Stimulated activated CD4-positive, alpha-beta T cell treated with anti-CD3 and anti-CD28 coated beads, Interleukin-15, amount 100 ng/mL, for 48 hours (primary cell): ENCODE data around the gene TAF15.

Source experiments
- DNase-seq, 2 donors: peaks; one replicate each; pipeline ENCODE4 v3.0.0-alpha.2; 2020; ENCODE audit warnings: low read depth in 2 of 2

Gene TAF15

GRCh38 chr17:35817196-35817595, 7.9 kb downstream of the TAF15 start:
- DNase-seq, result no peak

- no peak for DNase-seq
These were observed 10.2 kb downstream of the TAF15 start for GRCh38 chr17:35819455-35819854.

DNA sequence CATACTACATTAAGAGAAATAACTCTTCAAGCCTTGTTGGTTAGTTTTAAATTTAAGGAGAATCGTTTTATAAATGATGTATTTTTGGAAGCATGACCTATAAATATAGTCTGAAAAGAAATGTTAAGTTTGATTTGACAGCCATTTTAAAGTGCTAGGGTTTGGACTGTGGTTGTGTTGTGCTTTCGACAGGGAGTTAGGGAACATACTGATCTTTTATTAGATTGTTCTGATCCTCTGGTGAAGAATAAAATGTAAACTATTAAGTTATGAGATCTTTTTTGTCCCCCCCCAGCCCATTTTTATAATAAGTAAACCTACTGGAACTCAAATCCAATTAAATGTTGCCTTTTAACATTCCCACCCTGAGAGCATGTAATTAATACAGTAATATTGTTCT, 12.0 kb downstream of the TAF15 start:
- no peak for DNase-seq

DNA sequence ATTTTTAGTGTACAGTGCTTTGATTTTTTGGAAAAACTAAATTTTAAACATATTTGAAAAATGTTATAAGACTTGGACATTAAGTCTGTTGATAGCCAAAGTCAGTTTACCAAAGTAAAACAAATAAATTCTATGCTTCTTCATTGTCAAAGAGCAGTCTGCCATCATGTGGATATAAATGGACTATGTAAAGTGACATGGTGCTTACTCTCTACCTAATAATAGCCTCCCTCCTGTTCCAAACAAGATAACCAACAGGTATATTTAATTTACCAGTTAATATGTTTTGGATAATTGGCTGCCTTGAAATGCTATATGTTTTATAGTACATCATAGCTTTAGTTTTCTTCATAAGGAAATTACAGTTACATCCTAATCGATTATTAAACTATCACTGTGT, 15.9 kb downstream of the TAF15 start:
- DNase-seq, result no peak

- no peak for DNase-seq
These were observed 31.8 kb downstream of the TAF15 start for GRCh38 chr17:35841101-35841500.

- no peak for DNase-seq
These were observed 32.2 kb downstream of the TAF15 start for GRCh38 chr17:35841505-35841904.

- no peak for DNase-seq
These were observed 33.0 kb downstream of the TAF15 start for GRCh38 chr17:35842239-35842638.

DNA sequence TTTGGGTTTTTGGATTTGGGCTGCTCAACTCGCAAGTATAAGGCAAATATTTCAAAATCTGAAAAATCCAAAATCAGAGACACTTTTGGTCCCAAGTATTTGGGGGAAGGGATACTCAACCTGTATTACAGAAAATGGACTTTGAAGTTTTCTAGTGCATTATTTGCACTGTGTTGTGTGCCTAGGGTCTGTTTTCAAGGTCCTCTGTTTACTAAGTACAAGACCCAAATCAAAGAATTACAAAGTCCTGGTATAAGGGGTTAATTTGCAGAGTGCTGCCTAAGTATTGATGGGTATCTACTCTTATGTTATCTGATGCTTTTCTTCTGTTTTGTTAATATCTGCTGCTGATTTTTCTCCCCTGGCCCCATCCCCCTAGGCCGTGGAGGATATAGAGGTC, 34.4 kb downstream of the TAF15 start:
- no peak for DNase-seq

GRCh38 chr17:35844547-35844946, 35.3 kb downstream of the TAF15 start:
- no peak for DNase-seq

GRCh38 chr17:35846055-35846809, 36.9 kb downstream of the TAF15 start:
- DNase-seq, result no peak

- DNase-seq, result no peak
These were observed 37.7 kb downstream of the TAF15 start for GRCh38 chr17:35847006-35847405.

- DNase-seq, result no peak
These were observed 38.5 kb downstream of the TAF15 start for GRCh38 chr17:35847633-35848373.

DNA sequence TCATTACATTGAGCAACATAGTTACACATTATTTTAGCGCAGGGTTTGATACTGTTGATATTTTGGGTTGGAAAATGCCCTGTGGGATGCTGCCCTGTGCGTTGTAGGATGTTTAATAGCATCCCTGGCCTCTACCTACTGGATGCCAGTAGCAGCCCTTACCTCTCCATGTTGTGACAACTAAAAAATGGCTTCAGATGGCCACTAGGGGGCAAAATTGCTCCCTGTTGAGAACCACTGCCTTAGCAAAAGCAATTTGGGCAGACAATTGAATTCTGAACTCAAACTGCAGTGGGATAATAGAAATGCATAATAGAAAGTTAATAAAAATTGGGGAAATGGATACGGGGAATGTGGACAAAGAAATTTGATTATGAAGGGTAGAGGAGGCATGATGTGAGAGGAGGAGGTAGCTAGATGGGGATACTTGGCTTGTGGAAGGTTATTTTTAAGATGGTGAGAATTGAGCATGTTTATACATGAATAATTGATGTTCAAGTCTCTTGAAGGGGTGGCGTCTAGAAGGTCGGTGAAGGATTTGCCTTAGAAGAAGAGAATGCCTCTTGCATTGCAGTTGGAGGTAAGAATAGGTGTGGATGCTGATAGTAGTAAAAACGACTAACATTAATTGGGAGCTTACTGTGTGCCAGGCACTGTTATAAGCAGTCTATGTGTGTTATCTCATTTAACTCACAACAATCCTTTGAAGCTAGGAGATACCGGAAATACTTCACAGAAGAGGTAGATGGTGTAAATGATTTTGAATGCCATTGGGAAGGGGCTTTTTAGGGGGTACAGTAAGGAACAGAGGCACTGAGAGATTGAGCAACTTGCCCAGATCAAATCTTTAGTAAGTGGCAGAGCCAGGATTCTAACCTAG, 40.4 kb downstream of the TAF15 start:
- peak; percentile 14 to 44 for DNase-seq

- DNase-seq, result no peak
These were observed 46.7 kb downstream of the TAF15 start for GRCh38 chr17:35855965-35856364.

- DNase-seq, result no peak
These were observed 47.3 kb downstream of the TAF15 start for GRCh38 chr17:35856603-35857002.

GRCh38 chr17:35864853-35865252, 55.6 kb downstream of the TAF15 start:
- no peak for DNase-seq

- no peak for DNase-seq
These were observed 56.4 kb downstream of the TAF15 start for GRCh38 chr17:35865412-35866340.

GRCh38 chr17:35866341-35866950, 57.2 kb downstream of the TAF15 start:
- no peak for DNase-seq

DNA sequence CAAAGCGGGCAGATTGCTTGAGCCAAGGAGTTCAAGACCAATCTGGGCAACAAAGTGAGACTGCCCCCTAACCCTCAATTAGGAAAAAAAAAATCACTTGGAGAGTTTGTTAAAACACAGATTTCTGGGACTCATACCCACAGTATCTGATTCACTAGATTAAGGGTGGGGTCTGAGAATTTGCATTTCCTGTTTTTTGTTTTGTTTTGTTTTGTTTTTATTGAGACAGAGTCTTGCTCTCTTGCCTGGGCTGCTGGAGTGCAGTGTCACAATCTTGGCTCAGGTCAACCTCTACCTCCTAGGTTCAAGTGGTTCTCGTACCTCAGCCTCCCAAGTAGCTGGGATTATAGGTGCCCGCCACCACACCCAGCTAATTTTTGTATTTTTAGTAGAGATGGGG, 58.3 kb downstream of the TAF15 start:
- no peak for DNase-seq

DNA sequence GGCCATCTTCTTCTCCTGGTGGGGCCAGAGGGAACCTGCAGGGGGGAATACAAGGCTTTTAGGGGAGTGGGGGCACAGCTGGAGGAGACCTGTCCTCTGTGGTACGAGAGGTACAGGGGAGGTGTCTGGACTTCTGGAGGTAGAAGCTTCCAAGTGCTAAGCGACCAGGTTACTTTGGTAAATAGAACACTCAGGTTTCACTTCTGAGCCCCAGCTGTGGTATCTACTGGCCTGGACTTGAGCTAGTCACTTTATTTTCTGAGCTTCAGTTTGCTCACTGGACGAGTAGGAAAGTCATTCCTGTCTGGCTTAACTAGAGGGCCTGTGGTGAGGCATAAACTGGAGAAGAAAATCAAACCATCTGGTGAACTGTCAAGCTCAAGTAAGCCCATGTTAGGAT, 59.5 kb downstream of the TAF15 start, which contains the start of gene HEATR9:
Gene HEATR9, minus strand, starts transcription at position 155 of the 400 bp plus-strand sequence. Its CDS starts 149 bp downstream, at position 6.
- no peak for DNase-seq
